EL (cell line): ENCODE measurements around the gene ZKSCAN1.

Experiments used
- DNase-seq: peaks from one replicate; pipeline ENCODE4 v3.0.0-alpha.2; 2016

ZKSCAN1 gene

GRCh38 chr7:100040575-100040974 is 25.2 kb downstream of the ZKSCAN1 start:
- no peak for DNase-seq

- DNase-seq = no peak
Measured at GRCh38 chr7:100044718-100045117, 29.3 kb downstream of the ZKSCAN1 start.

- DNase-seq = no peak
Measured at GRCh38 chr7:100048680-100049079, 33.3 kb downstream of the ZKSCAN1 start.

- DNase-seq = peak; percentile 79
Measured at GRCh38 chr7:100049441-100050291, 34.3 kb downstream of the ZKSCAN1 start, which contains the start of gene ZSCAN21. TSS of gene ZSCAN21 (plus strand) at chr7:100049774. CDS start at chr7:100057007, 7,233 bp downstream.

GRCh38 chr7:100051611-100052010 is 36.2 kb downstream of the ZKSCAN1 start:
- no peak for DNase-seq

GRCh38 chr7:100053215-100053614 is 37.8 kb downstream of the ZKSCAN1 start:
- peak; percentile 51 for DNase-seq

- DNase-seq = no peak
Measured at GRCh38 chr7:100057006-100057405, 41.6 kb downstream of the ZKSCAN1 start.

- DNase-seq = no peak
Measured at GRCh38 chr7:100059251-100059739, 43.9 kb downstream of the ZKSCAN1 start.

- DNase-seq = no peak
Measured at GRCh38 chr7:100061518-100062193, 46.3 kb downstream of the ZKSCAN1 start.

GRCh38 chr7:100063376-100063775 is 48.0 kb downstream of the ZKSCAN1 start:
- no peak for DNase-seq

GRCh38 chr7:100064162-100064561 is 48.8 kb downstream of the ZKSCAN1 start:
- no peak for DNase-seq

- DNase-seq = no peak
Measured at GRCh38 chr7:100065452-100066186, 50.2 kb downstream of the ZKSCAN1 start.

GRCh38 chr7:100066953-100067352 is 51.6 kb downstream of the ZKSCAN1 start:
- DNase-seq = no peak

- DNase-seq = no peak
Measured at GRCh38 chr7:100069991-100070390, 54.6 kb downstream of the ZKSCAN1 start.

- DNase-seq = no peak
Measured at GRCh38 chr7:100071018-100071723, 55.8 kb downstream of the ZKSCAN1 start.

GRCh38 chr7:100072462-100072861 is 57.1 kb downstream of the ZKSCAN1 start:
- DNase-seq = no peak

- DNase-seq = no peak
Measured at GRCh38 chr7:100074841-100075240, 59.4 kb downstream of the ZKSCAN1 start.

- DNase-seq = no peak
Measured at GRCh38 chr7:100075418-100075817, 60.0 kb downstream of the ZKSCAN1 start.

- no peak for DNase-seq
Measured at GRCh38 chr7:100077205-100077604, 61.8 kb downstream of the ZKSCAN1 start.

- DNase-seq = no peak
Measured at GRCh38 chr7:100079024-100079560, 63.7 kb downstream of the ZKSCAN1 start.

GRCh38 chr7:100080907-100081534 is 65.6 kb downstream of the ZKSCAN1 start:
- DNase-seq = no peak
